HPDE6-E6E7 (cell line): ENCODE data around the gene SLC9A7.
A peak's percentile ranks its signal among the peaks of the same experiment; 100 is the strongest.
"Not testable (repeated sequence)": the region's sequence is repeated elsewhere in the genome, so short reads cannot be mapped to it uniquely, and the experiment has no call there.

Experiments
- DNase-seq: peaks from one replicate; pipeline ENCODE4 v3.0.0; 2011; ENCODE audit warnings: missing footprints; ENCODE audit errors: extremely low spot score

SLC9A7 gene

GRCh38 chrX:46754036-46754435, 4.9 kb downstream of the SLC9A7 start:
- DNase-seq = no peak

- DNase-seq = no peak
Observed at GRCh38 chrX:46750889-46751288, 8.0 kb downstream of the SLC9A7 start.

- no peak for DNase-seq
Observed at GRCh38 chrX:46744009-46744408, 14.9 kb downstream of the SLC9A7 start.

- no peak for DNase-seq
Observed at GRCh38 chrX:46743046-46743445, 15.9 kb downstream of the SLC9A7 start.

- DNase-seq = no peak
Observed at GRCh38 chrX:46739736-46740135, 19.2 kb downstream of the SLC9A7 start.

- DNase-seq = no peak
Observed at GRCh38 chrX:46737462-46737861, 21.5 kb downstream of the SLC9A7 start.

GRCh38 chrX:46737041-46737440, 21.9 kb downstream of the SLC9A7 start:
- DNase-seq = no peak

GRCh38 chrX:46735622-46736021, 23.3 kb downstream of the SLC9A7 start:
- DNase-seq = no peak

GRCh38 chrX:46733226-46733625, 25.7 kb downstream of the SLC9A7 start:
- no peak for DNase-seq

- no peak for DNase-seq
Observed at GRCh38 chrX:46730765-46731164, 28.2 kb downstream of the SLC9A7 start.

GRCh38 chrX:46727441-46727840, 31.5 kb downstream of the SLC9A7 start:
- DNase-seq = no peak

GRCh38 chrX:46723569-46723927, 35.4 kb downstream of the SLC9A7 start:
- DNase-seq = not testable (repeated sequence)

- peak; percentile 29 for DNase-seq
Observed at GRCh38 chrX:46722742-46723568, 36.0 kb downstream of the SLC9A7 start.

- no peak for DNase-seq
Observed at GRCh38 chrX:46716796-46717195, 42.1 kb downstream of the SLC9A7 start.

- no peak for DNase-seq
Observed at GRCh38 chrX:46715997-46716396, 42.9 kb downstream of the SLC9A7 start.

- no peak for DNase-seq
Observed at GRCh38 chrX:46715530-46715929, 43.4 kb downstream of the SLC9A7 start.

GRCh38 chrX:46713672-46714490, 45.0 kb downstream of the SLC9A7 start:
- DNase-seq = no peak

GRCh38 chrX:46712764-46713163, 46.2 kb downstream of the SLC9A7 start:
- no peak for DNase-seq

- DNase-seq = no peak
Observed at GRCh38 chrX:46710927-46711623, 47.8 kb downstream of the SLC9A7 start.

GRCh38 chrX:46710425-46710824, 48.5 kb downstream of the SLC9A7 start:
- peak; percentile 21 for DNase-seq

- DNase-seq = no peak
Observed at GRCh38 chrX:46707274-46707965, 51.5 kb downstream of the SLC9A7 start.
